Upper lobe of left lung (tissue), 4 donors: ENCODE measurements around the gene PRDX1.
"Not testable (repeated sequence)": the region's sequence is repeated elsewhere in the genome, so short reads cannot be mapped to it uniquely, and the experiment has no call there.

Experiments
- CTCF ChIP-seq, 6 experiments: fragments of 450-650 bp in 4 of 6; fragments of 200-600 bp in 2 of 6; sonication (generic) in 2 of 6; IDR thresholded peaks; one replicate each; pipeline ENCODE4 v1.5.1; 2016 to 2019; ENCODE audit warnings: antibody characterized with exemption in 6 of 6
- EP300 ChIP-seq, 4 donors: sonication (generic); formaldehyde crosslinking; IDR thresholded peaks; one replicate each; pipeline ENCODE4 v1.5.1; 2017; ENCODE audit warnings: antibody characterized with exemption in 4 of 4, control low read depth in 2 of 4
- POLR2A ChIP-seq, 4 donors: fragments of 450-650 bp; IDR thresholded peaks; one replicate each; pipeline ENCODE4 v1.5.1; 2016 to 2017; ENCODE audit warnings: antibody characterized with exemption in 4 of 4, mild to moderate bottlenecking in 2 of 4

- not testable (repeated sequence) for TF ChIP-seq CTCF, POLR2A, EP300 (IDR thresholded peaks at IDR 0.05)
Observed at GRCh38 chr1:45523516-45523915, 1.8 kb upstream of the PRDX1 start.
